Bronchial epithelial cell (primary cell): ENCODE data around the gene HLA-A. TPM values are rescaled to one million over a fixed set of nuclear protein-coding genes. Genes with fewer than 3 reads are reported as not detected.

Source experiments
- DNase-seq: peaks from one replicate; pipeline ENCODE4 v3.0.0-alpha.2; 2010; ENCODE audit warnings: low read depth
- FAIRE-seq: peaks from 2 replicates; lab custom pipeline; 2011; peaks lifted over from hg19 to GRCh38; lab: Jason Lieb, UNC
- H3K27me3 ChIP-seq: 2 replicates; pipeline ENCODE4 v1.5.1; 2011; ENCODE audit warnings: low read length; ENCODE audit not compliant: control insufficient read depth, insufficient read depth
- H3K36me3 ChIP-seq: 2 replicates; pipeline ENCODE4 v1.5.1; 2011; ENCODE audit warnings: low read length; ENCODE audit not compliant: control insufficient read depth, insufficient read depth
- H3K4me3 ChIP-seq: 2 replicates; pipeline ENCODE4 v1.5.1; 2011; ENCODE audit warnings: mild to moderate bottlenecking, low read depth, low read length, control low read depth
- CTCF ChIP-seq: IDR thresholded peaks from 2 replicates; pipeline ENCODE4 v1.5.1; 2011; ENCODE audit warnings: mild to moderate bottlenecking, moderate library complexity, low read length, control low read depth, inconsistent platforms; ENCODE audit not compliant: insufficient read depth, severe bottlenecking
- total RNA-seq: library from RNA; depleted of rRNA; stranded (reverse); fragments of >200 nt; gene quantifications from 2 replicates; pipeline ENCODE4 v1.2.1, GENCODE V29; 2014

HLA-A gene
- total RNA-seq, 1 donor from 2014 or later: 707 TPM

- Histone ChIP-seq H3K4me3 (no peak overlapping the region), H3K36me3 (no peaks in the 10 kb centered on the region), H3K27me3 (no peaks in the 10 kb centered on the region)
- no peak for TF ChIP-seq CTCF
- DNase-seq (no peak), FAIRE-seq (no peak)
These were observed 26.6 kb downstream of the HLA-A start for GRCh38 chr6:29968905-29969304.

GRCh38 chr6:29970711-29971110 is 28.4 kb downstream of the HLA-A start:
- no peak for DNase-seq
- no peak for TF ChIP-seq CTCF
- no peaks in the 10 kb centered on the region for H3K36me3 ChIP-seq
- no peak overlapping the region for H3K4me3 ChIP-seq
- peak; percentile 13 for FAIRE-seq
- H3K27me3 ChIP-seq: peaks cover 10% of the 10 kb centered on the region

GRCh38 chr6:29974901-29975560 is 32.7 kb downstream of the HLA-A start:
- DNase-seq: no peak
- Histone ChIP-seq H3K27me3 (peaks cover 14% of the 10 kb centered on the region), H3K4me3 (no peak overlapping the region), H3K36me3 (no peaks in the 10 kb centered on the region)
- TF ChIP-seq CTCF: no peak
- FAIRE-seq: no peak

- TF ChIP-seq CTCF: no peak
- DNase-seq (no peak), FAIRE-seq (no peak)
- Histone ChIP-seq H3K27me3 (peaks cover 14% of the 10 kb centered on the region), H3K36me3 (no peaks in the 10 kb centered on the region), H3K4me3 (no peak overlapping the region)
These were observed 33.2 kb downstream of the HLA-A start for GRCh38 chr6:29975561-29975907.

- Histone ChIP-seq H3K27me3 (peaks cover 14% of the 10 kb centered on the region), H3K4me3 (peak overlapping the region; percentile 52), H3K36me3 (no peaks in the 10 kb centered on the region)
- no peak for DNase-seq
- FAIRE-seq: no peak
- no peak for TF ChIP-seq CTCF
These were observed 33.9 kb downstream of the HLA-A start for GRCh38 chr6:29976253-29976587.
